Activated T-cell treated with anti-CD3 and anti-CD28 coated beads for 4 hours (primary cell): ENCODE measurements around the gene PTPRT.
"Not testable (repeated sequence)": the region's sequence is repeated elsewhere in the genome, so short reads cannot be mapped to it uniquely, and the experiment has no call there.

ENCODE experiments used
- DNase-seq: peaks from one replicate; pipeline ENCODE4 v3.0.0-alpha.2; 2020

Gene PTPRT

DNA sequence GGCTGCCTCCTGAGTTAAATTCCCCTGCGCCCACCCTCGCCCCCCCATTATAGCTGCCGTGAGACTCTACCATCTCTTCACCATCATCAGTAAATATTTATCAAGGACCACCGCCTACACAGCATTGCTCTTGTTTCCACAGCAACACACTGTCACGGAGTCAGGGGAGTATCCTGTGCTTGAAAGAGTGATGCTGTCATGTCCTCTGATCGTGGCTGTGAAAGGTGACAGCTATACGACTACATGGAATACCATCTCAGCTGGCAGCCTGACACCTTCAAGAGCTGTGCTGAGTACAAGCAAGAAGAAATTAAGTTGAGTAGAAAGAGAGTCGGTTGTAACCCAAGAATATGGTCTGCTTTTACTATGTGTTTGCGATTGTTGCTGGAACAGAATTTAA is 3.4 kb downstream of the PTPRT start:
- no peak for DNase-seq

DNA sequence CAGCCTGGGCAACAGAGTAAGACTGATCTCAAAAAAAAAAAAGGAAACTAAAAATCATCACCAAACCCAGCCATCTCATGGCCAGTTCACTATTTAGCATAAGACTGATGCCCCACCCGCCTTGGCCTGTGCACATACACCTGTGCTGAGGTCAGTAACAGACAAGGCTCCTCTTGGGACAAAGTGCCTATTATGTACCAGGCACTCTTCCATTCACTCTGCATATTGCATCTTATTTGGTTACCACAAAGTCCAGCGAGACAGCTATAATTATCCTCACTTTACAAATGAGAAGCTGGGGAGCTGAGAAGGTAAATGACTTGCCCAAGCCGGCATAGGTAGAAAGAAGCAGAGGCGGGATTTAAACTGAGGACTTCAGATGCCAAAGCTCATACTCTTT is 3.8 kb downstream of the PTPRT start:
- DNase-seq: no peak

DNA sequence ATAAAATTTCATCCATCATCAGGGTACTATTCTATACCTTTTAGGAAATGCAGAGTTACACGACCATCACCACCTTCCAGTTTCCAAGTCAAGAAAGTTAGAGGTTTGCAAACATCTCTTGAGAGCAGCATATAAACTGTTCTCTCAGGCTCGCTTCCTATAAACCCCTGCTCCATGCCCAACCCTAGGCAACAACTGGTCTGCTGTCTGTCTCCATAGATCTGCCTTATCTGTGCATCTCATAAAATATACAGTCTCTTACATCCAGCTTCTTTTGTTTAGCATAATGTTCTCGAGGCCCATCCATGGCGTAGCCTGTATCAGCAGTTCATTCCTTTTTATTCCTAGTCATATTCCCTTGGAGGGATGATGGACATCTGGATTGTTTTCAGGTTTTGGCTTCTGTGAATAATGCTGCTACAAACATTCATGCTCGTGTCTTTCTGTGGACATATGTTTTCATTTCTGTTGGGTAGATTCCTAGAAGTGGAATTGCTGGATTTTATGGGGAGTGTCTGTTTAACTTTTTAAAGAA is 6.1 kb downstream of the PTPRT start:
- DNase-seq: no peak

GRCh38 chr20:43178080-43178479 is 11.6 kb downstream of the PTPRT start:
- no peak for DNase-seq

DNA sequence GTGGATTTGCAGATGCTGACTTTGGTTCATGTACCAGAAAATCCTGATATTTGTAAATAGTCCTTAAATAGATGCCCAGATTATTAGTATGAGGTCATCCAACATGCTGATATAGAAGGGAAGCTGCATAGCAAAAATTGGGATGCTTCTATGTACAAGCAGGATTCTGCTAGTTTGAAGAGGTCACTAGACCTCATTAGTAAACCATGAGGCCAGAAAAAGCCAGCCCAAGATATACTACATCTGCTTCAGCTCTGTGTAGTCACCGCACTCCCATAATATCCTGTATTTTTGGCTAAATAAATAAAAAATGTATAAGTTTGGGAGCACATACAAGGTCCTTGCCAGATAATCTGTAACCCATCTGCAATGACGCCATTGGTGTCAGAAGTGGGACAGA is 13.0 kb downstream of the PTPRT start:
- DNase-seq: no peak

DNA sequence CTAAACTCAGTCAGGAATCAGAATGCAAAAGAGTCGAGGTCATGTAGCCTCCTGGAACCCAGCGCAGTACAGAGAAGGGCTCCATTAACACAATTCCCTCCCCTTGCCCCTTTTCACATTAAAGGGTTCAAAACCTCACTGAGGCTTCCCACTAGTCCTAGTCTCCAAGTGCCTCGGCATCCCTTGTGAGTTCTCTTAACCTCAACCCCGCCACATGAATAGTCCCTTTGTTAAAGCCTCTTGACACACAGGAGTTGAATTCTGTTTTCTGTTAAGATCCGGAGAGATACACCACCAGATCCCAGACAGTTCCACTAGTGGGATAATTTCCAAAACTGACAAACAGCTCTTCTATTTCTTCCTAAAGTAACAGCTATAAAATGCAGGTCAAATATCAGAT is 17.8 kb downstream of the PTPRT start:
- DNase-seq: no peak

- no peak for DNase-seq
Observed at GRCh38 chr20:43170771-43171170, 18.9 kb downstream of the PTPRT start.

DNA sequence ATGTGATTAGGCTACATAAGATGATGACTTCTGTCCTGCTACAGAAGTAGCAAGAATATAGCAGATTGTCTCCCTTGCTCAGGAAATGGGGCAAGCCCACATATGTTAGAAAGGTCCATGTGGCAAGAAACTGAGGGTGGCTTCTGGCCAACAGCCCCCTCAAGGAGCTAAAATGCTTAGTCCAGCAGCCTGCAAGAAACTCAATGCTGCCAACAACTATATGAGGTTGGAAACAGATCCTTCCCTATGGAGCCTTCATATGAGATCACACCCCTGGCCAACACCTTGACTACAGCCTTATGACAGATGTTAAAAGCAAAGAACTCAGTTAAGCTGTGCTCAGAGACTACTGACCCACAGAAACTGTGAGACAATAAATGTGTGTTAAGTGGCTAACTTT is 22.1 kb downstream of the PTPRT start:
- DNase-seq: no peak

DNA sequence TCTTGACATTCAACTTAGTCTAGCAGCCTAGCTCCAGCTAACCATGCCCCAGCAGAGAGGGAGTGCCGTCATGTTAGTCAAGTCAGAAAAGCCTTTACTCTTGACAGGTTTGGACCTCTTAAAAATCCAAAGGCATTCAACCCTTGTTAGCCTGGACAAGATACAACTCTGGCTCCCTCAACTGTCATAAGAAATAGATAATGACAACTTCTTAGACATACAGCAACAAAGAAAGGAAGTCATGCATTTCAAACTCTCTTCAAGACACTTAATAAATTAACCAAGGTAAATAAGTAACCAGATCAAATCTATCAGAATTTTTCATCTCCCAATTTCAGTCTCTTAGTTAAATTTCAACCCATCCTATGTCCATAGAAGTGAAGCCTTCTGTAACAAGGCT is 22.7 kb downstream of the PTPRT start:
- no peak for DNase-seq

DNA sequence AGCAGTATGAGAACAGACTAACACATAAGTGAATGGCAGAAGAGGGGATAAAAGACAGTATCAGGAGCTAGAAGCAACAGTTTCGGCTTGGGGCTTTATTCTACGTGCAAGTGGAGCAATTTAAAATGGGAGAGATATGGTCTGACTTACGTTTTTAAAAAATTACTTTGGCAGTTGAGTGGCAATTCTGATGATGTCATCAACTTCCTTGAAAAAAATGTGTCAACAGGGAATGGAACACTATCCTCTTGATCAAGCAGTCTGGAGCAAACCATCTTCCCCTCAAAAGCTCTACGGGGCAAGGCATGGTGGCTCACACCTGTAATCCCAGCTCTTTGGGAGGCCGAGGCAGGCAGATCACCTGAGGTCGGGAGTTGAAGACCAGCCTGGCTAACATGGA is 24.1 kb downstream of the PTPRT start:
- no peak for DNase-seq

DNA sequence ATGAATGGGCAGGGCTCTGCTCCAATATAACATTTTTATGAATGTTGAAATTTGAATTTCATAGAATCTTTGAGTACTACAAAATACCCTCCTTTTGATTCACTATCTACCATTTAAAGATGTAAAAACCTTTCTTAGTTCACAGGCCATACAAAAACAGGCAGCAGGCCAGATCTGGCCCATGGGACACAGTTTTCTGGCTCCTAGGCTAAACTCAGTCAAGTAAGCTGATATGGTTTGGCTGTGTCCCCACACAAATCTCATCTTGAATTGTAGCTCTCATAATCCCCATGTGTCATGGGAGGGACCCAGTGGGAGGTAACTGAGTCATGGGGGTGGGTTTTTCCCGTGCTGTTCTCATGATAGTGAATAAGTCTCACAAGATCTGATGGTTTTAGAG is 25.0 kb downstream of the PTPRT start:
- DNase-seq: not testable (repeated sequence)

DNA sequence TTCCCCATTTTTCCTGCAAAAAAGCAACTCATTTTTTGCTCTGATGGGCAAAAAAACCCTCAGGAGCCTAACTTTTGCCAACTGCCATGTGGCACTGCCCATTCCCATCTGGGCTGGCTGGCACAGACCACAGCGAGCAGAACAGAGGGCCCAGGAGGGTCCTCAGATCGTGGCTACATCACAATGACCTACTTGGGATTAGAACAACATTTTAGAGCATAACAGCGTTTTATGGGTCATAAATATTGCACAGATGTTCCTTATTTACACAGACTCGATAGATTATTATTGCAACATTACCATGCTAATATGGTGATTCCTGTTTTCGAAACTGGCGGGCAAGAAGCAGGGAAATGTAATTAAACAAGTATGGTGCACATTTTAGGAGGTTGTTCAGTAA is 28.0 kb downstream of the PTPRT start:
- no peak for DNase-seq

DNA sequence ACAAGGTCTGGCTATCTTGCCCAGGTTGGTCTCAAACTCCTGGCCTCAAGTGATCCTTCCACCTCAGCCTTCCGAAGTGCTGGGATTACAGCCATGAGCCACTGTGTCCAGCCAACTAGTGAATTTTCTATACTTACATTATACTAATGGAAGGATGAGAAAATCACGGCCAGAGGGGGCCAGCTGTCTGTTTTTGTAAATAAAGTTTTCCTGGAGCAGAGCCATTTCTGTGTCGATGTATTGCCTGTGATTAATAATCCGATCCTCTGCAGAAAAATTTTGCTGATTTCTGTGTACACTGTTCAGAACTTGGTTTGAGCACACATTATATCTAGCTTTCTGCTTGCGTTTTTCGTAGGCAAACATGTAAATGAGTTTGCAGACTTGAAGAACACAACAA is 28.8 kb downstream of the PTPRT start:
- DNase-seq: no peak

DNA sequence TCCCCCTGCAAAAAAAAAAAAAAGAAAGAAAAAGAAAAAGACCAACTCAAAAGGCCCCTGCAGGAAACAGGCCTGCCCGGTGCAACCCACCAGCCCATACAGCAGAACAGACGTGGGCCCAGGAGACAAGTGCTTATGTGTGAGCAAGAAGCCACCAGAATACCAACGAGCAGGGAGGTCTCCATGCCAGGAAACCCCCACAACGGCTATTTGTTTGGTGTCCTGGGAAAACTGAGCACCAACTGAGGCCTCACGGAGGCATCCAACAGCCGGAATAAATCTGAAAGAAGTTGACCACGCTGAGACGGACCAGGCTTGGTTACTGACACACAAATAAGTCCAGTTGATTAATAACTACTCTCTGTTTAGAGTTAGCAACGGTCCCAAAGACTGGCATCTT is 29.7 kb downstream of the PTPRT start:
- DNase-seq: no peak

DNA sequence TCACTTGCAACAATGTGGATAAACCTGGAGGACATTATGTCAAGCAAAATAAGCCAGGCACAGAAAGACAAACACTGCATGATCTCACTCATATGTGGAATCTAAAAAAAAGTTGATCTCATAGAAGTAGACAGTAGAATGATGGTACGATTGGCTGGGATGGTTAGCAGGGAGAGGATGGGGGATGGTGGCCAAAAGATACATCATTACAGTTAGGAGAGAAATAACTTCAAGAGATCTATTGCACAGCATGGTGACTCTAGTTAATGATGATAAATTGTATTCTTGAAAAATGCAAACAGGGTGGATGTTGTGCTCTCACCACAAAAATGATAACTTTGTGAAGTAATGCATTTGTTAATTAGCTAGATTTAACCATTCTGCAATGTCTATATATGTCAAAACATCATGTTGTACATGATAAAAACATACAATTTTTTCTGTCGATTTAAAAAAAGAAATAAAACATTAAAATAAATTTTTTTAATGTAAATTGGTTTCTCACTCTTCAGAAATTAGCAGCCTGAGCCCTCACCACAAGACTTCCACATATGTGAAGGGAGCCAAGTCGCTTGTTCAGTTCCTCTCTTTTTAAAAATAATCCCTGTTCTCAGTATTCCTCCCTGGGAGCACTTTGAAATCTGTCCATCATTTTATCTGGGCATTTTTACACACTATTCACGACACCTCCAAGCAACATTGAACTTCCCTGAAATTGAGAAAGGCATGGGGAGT is 34.2 kb downstream of the PTPRT start:
- no peak for DNase-seq

DNA sequence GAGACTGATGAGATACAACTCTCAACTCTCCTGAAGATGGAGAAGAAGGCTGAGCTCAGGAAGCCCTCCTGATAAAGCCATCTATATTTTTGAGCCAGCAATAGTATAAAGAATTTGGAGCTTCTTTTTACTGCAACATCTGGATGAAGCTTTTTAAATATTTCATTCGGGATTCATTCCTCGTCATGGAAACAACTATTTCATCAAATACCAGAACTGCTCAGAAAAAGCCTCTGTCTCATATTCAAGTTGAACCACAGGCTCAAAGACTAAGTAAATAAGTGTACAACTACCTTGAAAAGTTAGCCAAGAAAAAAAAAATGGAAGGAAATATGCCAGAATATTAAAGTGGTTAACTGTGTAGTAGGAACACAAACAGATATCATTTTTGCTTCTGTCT is 37.8 kb downstream of the PTPRT start:
- DNase-seq: no peak

GRCh38 chr20:43151256-43151655 is 38.5 kb downstream of the PTPRT start:
- DNase-seq: no peak

DNA sequence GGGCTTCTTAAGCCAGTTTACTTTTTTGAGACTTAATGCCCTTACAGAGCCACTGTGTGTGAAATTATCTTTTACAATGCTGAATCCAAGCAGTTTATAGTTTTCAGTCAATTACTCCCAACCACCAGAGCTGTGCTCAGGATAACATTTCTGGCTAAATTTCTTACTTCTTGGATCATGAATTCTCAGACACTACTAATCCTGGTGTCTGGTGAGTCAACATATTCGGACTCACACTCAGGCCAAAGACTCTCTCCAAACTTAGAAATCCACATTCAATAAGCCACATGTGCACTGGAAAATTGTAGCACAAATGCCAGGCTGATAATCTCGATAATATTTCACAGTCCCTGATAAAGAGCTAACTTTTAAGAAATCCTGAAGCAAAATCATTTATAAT is 49.0 kb downstream of the PTPRT start:
- no peak for DNase-seq

DNA sequence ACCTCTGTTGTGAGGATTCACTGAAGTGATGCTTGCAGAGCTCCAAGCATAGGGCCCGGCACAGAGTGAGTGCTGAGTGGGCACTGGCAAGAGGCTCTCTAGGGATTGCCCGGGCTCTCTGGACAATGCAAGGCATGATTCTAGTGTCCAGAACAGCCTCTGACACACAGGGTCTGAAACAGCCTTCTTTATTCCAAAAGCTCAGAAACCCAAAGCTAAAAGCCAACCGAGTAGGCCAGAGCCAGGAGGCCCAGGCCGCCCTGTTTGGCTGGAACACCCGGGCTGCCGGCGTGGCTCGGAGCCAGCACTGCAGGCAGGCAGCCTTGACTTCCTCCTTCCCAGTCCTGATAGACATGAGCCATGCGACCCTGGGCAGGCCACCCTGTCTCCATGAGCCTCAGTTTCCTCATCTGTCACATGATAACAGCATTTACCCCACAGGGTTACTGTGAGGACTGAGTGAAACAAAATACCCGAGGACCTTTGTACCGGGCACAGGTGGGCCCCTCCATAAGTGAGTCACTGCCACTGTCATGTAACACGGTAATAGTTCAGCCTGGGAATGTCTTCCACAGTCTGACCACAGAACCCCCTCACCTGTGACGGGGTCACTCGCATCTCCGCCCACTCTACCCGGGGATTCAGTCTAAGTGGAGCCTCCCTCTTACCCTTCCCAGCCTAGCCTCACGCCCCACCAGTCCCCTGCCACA is 51.5 kb downstream of the PTPRT start:
- DNase-seq: no peak

DNA sequence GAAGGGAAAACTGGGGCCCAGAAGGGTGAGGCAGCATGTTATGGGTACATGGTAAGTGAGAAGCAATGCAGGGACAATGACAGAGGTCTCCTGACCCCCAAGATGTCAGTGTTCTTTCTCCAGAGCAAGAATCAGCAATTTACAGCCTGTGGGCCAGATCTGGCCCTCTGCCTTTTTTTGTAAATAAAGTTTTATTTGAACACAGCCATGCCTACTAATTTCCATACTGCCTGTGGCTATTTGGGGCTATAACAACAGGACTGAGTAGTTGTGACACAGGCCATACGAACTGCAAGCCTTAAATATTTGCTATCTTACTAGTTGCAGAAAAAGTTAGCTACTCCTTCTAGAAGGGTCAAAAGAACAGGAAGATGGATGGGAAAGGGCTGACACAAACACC is 52.5 kb downstream of the PTPRT start:
- no peak for DNase-seq

DNA sequence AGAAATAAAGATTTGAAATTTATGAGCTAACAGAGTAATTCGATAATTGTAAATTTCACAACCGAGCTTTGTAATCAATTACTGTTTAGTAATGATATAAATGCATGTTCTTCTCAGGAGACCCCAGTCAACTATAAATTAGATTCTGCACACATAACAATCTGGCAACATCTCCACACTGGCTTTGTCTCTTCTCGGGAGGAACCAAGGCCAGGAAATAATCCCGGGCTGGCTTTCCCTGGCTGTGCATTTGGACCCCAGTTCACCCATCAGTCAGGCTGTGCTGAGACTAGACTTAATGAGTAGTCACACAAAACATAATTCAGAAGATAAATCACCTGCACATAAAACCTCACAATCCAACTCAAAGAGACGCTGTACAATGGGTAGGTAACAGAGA is 65.5 kb downstream of the PTPRT start:
- no peak for DNase-seq

- no peak for DNase-seq
Observed at GRCh38 chr20:43123180-43123579, 66.5 kb downstream of the PTPRT start.

DNA sequence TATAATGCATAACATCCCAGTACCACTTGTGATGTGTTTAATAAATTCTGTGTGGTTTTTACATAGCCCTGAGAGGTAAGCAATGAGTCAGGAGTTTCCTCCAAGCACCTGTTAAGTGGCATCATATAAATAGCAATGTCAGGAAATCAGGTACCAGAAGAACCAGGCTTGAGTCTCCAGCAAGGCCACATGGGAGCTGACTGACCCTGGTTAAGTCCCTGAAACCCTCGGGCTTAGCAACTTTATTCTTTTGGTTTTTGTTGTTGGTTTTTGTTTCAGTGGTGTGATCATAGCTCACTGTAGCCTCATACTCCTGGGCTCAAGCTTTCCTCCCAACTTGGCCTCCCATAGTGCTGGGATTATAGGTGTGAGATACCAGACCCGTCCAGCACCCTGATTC is 70.0 kb downstream of the PTPRT start:
- DNase-seq: no peak

- no peak for DNase-seq
Observed at GRCh38 chr20:43102394-43102793, 87.3 kb downstream of the PTPRT start.

GRCh38 chr20:43096931-43097260 is 92.8 kb downstream of the PTPRT start:
- DNase-seq: no peak
